ENCODE data around the gene NBL1. TPM values are rescaled to one million over a fixed set of nuclear protein-coding genes. Genes with fewer than 3 reads are reported as not detected.

NBL1 gene
- total and polyA plus RNA-seq, 10 of the 15 experiments (the other 5 are each of a cell fraction or from before 2014, with no cell fraction given) = 0.13 to 2.4 (median 0.81) TPM; not detected in 1

GRCh38 chr1:19668888-19669287 is 24.8 kb downstream of the NBL1 start (continued):
- TF ChIP-seq ZNF687 (IDR thresholded peaks at IDR 0.05) = no peak
- no peak for TF ChIP-seq YBX1 (IDR thresholded peaks at IDR 0.05)
- no peak for TF ChIP-seq SREBF1 (IDR thresholded peaks at IDR 0.05; ENCODE audit: low read length)
- no peak for TF ChIP-seq SUZ12 (IDR thresholded peaks at IDR 0.05; ENCODE audit: unreplicated experiment)

GRCh38 chr1:19670787-19671186 is 26.7 kb downstream of the NBL1 start:
- H3K4me2 ChIP-seq (ENCODE audit: control insufficient read depth, insufficient read depth) = no peak overlapping the region
- ChIA-PET CTCF (interaction anchor here (1.3 to 3.4 kb wide), 3 partner anchors 9 to 34 kb away, joined by 3 to 25 read pairs (median 4); no protein-coding TSS in a partner anchor), SMC1A (ENCODE audit: uncharacterized antibody, unreplicated experiment) (no interaction called here), POLR2A (no interaction called here), RAD21 (ENCODE audit: unreplicated experiment) (no interaction called here)
- no peak for ATAC-seq
- no peaks in the 10 kb centered on the region for H3K79me2 ChIP-seq (ENCODE audit: control insufficient read depth, insufficient read depth, low read length)
- peaks cover 0 to 2% of the 10 kb centered on the region in 2 experiments; a peak in 1 of 4 replicates for H3K27me3 ChIP-seq (replicated peaks in 1 of 2; ENCODE audit: control insufficient read depth in 2 of 2, insufficient read depth in 2 of 2, low read length in 1 of 2)
- BruUV-seq (replicated peaks) = no TSS peak
- no peaks in the 10 kb centered on the region for H3K36me3 ChIP-seq (ENCODE audit: control insufficient read depth in 2 of 2, insufficient read depth in 2 of 2, low read length in 1 of 2)
- H4K20me1 ChIP-seq (ENCODE audit: control insufficient read depth, insufficient read depth) = no peaks in the 10 kb centered on the region
- no peak for FAIRE-seq
- no peak for DNase-seq (ENCODE audit: low read depth, low spot score)
- H2AFZ ChIP-seq (ENCODE audit: control insufficient read depth, low read depth, low read length) = no peak overlapping the region
- H3K9me3 ChIP-seq (replicated peaks; ENCODE audit: control insufficient read depth, insufficient read depth, low read length) = no peaks in the 10 kb centered on the region
- intact Hi-C loops (cut with micrococcal nuclease; ENCODE audit: unreplicated experiment) (no loop called here), in situ Hi-C loops (cut with MboI) (no loop called here)
- no peak overlapping the region for H3K27ac ChIP-seq (ENCODE audit: control insufficient read depth, insufficient read depth)
- no peaks in the 10 kb centered on the region; the same call in 1 of the 2 replicates for H3K4me1 ChIP-seq (ENCODE audit: control insufficient read depth, insufficient read depth, low read length)
- WGBS (ENCODE audit: insufficient coverage, insufficient replicate concordance, low lambda C conversion rate, missing lambda C conversion rate) = 0% methylated on average over 4 of the region's 4 CpGs
- H3K9ac ChIP-seq (ENCODE audit: control insufficient read depth, insufficient read depth, low read length) = no peak overlapping the region
- no peak overlapping the region for H3K4me3 ChIP-seq
- TF ChIP-seq SREBF1 (IDR thresholded peaks at IDR 0.05; ENCODE audit: low read length) (no peak), SREBF2 (IDR thresholded peaks at IDR 0.05; ENCODE audit: low read length) (no peak), NFXL1 (IDR thresholded peaks at IDR 0.05; ENCODE audit: borderline replicate concordance) (no peak), WRNIP1 (IDR thresholded peaks at IDR 0.05; ENCODE audit: borderline replicate concordance, low read depth, low read length) (no peak), SRF (IDR thresholded peaks at IDR 0.05; ENCODE audit: low read depth in 2 of 2, low read length in 2 of 2) (no peak), ZNF217 (IDR thresholded peaks at IDR 0.05) (no peak)
- TF ChIP-seq, protein P1, sequence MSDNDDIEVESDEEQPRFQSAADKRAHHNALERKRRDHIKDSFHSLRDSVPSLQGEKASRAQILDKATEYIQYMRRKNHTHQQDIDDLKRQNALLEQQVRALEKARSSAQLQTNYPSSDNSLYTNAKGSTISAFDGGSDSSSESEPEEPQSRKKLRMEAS (IDR thresholded peaks at IDR 0.05; ENCODE audit: low read depth, low read length) = no peak
- TF ChIP-seq, protein P2, sequence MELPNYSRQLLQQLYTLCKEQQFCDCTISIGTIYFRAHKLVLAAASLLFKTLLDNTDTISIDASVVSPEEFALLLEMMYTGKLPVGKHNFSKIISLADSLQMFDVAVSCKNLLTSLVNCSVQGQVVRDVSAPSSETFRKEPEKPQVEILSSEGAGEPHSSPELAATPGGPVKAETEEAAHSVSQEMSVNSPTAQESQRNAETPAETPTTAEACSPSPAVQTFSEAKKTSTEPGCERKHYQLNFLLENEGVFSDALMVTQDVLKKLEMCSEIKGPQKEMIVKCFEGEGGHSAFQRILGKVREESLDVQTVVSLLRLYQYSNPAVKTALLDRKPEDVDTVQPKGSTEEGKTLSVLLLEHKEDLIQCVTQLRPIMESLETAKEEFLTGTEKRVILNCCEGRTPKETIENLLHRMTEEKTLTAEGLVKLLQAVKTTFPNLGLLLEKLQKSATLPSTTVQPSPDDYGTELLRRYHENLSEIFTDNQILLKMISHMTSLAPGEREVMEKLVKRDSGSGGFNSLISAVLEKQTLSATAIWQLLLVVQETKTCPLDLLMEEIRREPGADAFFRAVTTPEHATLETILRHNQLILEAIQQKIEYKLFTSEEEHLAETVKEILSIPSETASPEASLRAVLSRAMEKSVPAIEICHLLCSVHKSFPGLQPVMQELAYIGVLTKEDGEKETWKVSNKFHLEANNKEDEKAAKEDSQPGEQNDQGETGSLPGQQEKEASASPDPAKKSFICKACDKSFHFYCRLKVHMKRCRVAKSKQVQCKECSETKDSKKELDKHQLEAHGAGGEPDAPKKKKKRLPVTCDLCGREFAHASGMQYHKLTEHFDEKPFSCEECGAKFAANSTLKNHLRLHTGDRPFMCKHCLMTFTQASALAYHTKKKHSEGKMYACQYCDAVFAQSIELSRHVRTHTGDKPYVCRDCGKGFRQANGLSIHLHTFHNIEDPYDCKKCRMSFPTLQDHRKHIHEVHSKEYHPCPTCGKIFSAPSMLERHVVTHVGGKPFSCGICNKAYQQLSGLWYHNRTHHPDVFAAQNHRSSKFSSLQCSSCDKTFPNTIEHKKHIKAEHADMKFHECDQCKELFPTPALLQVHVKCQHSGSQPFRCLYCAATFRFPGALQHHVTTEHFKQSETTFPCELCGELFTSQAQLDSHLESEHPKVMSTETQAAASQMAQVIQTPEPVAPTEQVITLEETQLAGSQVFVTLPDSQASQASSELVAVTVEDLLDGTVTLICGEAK (IDR thresholded peaks at IDR 0.05; ENCODE audit: borderline replicate concordance) = no peak

All from GM12878 (cell line).